NCI-H2196 treated with DMSO at 0.1 percent for 48 hours (cell line): ENCODE results near the gene RFX7.
"Not testable (repeated sequence)": the region's sequence is repeated elsewhere in the genome, so short reads cannot be mapped to it uniquely, and the experiment has no call there.

Experiments used
- DNase-seq: peaks from one replicate; lab custom pipeline; 2025; ENCODE audit not compliant: unreplicated experiment; lab: John Stamatoyannopoulos, UW

Gene RFX7

DNA sequence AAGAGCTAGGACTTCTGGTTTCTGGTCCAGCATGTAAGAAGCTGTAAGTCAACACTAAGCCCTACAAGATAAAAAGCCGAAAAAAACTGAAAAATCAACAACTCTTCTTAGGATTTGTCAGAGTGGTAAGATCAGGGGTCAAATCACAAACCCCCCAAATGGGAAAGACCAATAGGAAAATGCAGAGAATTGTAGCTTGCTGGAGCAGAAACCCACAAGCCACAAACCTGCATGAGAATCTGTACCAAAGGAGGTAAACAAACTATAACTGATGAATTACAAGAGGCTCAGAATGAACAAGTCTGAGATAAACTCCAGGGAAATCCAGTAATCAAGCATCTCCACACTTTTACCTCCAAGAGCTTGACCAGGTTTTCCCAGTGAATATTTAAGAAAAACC, 36.0 kb downstream of the RFX7 start:
- DNase-seq = no peak

DNA sequence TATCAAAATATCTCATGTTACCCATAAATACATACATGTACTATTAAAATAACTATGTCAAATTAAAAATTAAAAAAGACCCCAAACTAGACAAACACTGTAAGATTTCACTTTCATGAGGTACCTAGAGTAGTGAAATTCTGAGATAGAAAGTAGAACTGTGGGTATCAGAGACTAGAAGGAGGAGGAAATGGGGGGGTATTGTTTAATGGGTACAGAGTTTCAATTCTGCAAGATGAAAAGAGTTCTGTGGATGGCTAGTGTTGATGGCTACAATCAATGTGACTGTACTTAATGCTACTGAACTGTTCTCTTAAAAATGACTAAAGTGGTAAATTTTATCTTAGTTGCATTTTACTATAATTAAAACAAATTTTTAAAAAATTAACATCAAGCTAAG, 36.6 kb downstream of the RFX7 start:
- no peak for DNase-seq

DNA sequence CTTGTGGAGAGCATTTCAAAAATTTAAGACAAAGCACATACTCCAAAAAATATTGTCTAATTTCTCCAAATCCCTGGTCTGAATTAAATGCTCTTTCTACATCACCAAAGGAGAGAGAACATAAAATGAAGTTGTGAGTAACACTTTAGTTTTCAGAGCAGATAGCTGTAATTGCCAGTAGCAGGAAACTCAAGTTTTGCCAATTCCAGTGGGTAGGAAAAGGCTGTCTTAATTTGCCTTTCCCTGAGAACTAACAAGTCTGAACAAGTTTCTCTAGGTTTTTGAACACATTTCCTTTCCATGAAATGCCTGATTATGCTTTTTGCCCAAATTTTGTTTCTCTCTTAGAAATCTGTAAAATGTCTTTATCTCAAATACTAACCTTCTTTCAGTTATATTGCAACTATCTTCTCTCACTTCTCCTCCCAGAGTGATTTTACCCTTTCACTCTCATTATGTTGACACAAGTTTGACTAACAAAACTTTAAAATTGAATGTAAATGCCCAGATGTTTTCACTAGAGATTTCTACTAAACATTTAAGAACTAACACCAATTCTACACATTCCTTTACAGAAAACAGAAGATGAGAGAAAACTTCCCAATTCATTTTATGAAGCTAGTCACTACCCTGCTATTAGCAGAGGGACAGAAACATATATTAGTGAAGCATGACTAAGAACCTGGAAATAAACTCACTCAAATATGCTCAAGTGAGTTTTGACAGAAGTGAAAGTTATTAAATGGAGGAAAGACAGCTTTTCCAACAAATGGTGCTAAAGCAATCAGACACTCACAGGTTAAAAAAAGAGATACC, 38.4 kb downstream of the RFX7 start:
- DNase-seq = no peak

DNA sequence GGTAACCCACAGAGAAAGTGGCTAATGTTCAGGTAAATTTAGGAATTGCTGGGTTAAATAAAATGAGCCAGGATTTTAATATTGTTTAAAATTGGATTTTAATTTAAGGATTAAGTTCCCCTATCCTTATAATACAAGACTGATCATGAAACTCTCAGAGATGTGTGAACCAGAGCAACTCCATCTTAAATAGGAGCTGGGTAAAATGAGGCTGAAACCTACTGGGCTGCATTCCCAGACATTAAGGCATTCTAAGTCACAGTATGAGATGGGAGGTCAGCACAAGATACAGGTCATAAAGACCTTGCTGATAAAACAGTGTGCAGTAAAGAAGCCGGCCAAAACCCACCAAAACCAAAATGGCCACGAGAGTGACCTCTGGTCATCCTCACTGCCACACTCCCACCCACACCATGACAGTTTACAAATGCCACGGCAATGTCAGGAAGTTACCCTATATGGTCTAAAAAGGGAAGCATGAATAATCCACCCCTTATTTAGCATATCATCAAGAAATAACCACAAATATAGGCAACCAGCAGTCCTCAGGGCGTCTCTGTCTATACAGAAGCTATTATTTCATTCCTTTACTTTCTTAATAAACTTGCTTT, 40.3 kb downstream of the RFX7 start:
- DNase-seq = not testable (repeated sequence)

DNA sequence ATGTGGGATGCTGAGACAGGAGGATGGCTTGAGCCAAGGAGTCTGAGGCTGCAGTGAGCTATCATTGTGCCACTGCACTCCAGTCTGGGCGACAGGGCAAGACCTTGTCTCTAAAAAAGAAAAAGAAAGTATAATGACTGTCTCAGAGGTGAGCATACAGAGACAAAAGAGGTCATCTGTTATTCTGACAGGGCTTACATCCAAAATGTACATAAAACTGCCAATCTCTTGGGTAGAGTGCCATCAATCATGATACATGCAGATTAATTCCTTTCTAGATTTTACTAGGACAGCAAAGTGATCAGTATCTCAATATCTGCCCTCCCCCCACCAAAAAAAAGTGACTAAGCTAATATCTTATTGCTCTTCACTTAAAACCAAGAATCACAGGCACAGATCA, 41.0 kb downstream of the RFX7 start:
- no peak for DNase-seq

DNA sequence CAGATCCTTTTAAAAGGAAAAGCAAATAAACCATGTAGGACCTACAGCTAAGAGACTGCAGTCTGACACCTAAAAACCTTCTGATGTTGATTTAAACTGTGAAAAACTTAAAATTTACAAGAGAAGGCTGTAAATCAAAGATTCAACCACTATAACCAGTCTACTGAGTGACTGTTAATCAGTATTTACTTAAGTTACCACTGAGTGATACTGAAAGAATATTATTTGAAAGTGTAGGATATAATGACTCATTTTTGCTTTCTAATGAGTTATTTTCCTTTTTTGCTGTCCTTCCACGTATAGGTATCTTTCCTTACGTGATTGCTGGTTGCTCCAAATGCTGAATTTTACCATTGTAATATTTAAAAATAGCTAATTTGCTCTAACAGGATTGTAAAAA, 44.6 kb downstream of the RFX7 start:
- no peak for DNase-seq

DNA sequence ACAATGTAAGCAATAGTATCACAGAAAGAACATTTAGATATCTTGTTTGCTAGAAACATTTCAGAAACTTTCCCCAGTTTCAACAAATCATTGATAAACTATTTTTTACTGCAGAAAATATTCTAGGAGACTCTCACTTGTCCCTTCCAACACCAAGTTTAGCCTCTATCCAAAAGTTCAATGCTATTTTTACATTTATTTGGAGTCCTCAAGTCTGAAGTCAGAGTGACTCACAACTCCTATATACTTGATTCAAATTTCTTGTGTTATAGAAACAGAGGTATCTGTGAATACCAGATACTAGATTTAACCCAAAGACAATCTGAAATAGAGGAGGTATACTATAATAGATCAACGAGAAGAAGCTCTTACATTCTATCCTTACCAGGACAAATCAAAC, 49.6 kb downstream of the RFX7 start:
- no peak for DNase-seq

DNA sequence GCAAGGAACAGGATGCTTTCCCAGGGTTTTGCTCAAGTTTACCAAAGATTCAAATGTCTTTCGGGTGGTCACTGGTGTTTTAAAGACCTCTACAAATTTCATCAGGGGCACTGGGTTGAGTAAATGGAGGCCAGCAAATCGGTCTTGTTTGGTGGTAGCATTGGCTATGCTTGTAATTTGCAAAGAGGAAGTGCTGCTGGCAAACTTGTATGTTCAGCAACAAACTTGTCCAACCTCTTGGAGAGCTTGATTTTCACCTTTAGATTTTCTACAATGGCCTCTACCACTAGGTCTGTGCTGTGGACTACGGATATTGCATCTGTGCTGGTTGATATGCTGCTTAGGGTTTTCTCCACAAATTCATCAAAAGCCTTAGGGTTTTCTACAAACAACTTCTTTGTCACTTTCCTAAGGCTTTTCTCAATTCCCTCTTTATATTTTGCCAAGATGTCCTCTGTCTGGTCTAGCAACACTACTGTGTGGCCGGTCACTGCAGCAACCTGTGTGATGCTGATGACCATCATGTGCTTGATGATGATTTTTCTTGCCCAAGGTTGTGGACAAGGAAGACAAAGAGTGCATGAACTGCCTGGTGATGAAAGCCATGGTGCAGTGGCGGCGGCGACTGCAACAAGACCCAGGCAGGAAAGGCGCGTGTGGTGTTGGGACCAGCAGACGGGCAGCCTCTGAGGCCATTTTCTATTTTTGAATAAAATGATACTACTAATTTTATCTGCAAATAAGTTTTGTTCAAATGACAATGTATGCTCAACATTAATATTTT, 50.8 kb downstream of the RFX7 start:
- no peak for DNase-seq

DNA sequence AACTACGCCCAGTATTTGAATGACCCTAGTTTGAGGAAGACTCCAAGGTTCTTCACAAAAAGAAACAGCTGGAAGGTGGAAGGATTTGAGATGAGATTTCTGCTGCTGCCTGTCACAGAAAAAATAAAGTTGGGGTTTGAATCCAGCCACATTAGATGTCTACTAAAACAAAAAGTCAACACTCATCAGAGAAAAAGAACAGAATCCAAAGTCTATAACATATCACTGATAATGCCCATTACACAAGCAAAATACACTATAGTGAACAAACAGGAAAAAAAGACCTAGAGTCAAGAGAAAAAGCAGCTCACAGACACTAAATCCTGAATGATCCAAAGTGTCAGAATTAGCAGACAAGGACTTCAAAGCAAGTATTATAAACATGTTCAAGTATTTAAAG, 56.0 kb downstream of the RFX7 start:
- no peak for DNase-seq

DNA sequence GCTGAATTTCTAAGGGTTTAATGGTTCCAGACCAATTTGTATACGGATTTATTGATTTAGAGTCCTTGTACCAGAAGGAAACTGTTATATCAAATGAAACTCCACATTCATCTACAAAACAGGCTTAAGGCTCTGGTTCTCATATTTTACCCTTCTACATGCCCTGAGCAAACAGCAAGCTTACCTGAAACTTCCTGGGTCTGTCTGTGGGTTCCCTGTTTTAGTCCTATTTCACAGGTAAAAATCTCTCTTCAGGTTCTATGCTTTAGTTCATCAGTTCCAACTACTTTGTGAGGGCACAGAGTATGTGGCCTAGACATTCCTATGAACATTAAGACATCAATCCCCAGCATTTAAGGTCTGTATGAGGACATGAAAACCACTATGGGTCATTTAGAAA, 57.7 kb downstream of the RFX7 start:
- DNase-seq = no peak

DNA sequence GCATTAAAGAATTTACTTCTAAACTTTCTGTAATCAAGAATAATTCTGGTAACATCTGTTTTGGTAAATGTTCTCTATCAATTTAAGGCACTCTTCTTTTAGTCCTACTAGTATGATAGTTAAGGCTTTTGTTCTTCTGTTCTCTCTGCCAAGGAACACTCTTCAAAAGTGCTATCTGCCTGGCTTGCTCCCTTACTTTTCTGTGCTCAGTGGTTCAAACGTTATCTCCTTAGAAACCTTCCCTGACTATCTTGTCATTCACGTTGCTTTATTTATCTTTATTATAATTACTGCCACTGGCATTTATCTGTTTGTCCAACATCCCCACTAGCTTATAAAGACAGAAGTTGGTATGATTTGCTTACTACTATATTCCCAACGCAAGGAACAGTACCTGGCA, 59.2 kb downstream of the RFX7 start:
- no peak for DNase-seq

DNA sequence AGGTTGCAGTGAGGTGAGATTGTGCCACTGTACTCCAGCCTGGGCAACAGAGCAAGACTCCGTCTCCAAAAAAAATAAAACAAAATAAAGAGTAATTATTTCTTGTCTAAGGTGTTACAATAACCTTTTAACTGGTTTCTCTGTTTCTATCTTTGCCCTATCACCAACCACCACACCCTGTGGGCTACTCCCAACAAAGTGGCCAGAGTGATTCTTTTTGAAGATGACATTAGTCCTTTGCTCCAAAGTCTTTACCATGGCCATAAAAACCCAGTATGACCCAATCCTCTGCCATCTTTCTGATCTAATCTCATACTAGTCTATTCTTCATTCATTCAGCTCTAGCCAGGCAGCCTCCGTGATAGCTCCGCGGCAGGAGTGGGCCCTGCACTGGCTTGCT, 62.8 kb downstream of the RFX7 start:
- DNase-seq = no peak

DNA sequence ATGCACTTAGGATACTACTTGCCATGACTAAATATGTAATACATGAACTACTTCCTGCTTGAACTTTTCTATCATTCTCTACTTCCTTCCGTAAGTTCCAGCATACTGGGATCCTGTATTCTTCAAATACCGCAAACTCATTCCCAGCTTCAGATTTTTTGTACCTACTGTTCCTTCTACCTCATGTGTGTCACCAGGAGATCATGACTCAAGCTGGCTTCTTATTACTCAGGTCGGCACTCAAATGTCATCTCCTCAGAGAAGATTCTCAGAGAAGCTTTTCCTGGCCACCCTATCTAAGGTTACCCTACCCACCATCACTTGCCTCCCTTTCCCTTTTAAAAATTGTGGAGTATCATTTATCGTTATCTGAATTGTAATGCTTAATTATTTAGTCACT, 66.7 kb downstream of the RFX7 start:
- DNase-seq = no peak

DNA sequence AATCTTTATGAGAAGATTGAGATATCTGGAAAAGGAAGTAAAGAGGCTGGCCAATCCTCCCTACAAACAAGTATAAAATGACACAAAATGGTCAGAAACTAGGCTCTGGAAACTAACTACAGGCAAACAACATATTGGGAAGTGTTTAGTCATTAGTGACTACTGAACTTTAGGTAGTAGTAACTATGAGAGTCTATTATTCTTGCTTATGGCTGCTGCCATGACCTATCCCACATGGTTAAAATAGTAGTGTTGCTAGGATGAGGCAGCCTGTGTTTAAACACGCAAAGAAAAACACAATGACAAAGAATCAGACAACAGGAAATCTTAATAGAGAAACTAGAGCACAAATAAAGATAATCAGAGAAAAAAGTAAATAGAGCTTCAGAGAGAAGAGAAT, 67.9 kb downstream of the RFX7 start:
- DNase-seq = no peak

DNA sequence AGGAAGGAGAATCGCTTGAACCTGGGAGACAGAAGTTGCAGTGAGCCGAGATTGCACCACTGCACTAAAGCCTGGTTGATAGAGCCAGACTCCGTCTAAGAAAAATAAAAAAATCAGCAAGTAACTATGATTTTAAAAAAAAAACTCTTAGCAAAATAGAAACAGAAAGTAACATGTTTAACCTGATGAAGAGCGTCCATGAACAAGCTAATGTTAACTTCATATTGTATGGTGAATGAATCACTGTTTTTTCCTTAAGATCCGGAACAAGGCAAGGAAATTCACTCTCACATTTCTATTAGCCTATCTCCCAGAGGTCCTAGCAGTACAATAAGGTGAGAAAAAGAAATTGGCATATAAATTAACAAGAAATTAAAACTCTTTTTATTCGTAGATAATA, 69.0 kb downstream of the RFX7 start:
- no peak for DNase-seq

DNA sequence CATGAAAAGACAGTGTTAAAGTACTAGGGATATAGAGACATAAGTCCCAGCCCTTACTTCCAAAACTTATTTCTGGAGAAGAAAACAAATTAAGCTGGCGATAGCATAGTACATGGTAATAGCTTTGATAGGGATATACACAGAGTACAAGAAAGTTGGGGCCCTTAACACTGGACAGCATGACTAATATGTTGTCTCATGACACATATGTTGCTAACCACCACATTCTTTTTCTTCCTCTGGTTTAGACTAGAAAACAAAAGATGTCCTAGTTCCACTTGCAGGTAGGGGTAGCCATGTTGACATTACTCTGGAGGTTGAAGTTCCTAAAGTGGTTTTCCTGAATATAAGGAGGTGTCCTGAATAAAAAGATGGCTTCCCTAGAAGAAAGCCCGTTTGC, 75.3 kb downstream of the RFX7 start:
- DNase-seq = no peak

DNA sequence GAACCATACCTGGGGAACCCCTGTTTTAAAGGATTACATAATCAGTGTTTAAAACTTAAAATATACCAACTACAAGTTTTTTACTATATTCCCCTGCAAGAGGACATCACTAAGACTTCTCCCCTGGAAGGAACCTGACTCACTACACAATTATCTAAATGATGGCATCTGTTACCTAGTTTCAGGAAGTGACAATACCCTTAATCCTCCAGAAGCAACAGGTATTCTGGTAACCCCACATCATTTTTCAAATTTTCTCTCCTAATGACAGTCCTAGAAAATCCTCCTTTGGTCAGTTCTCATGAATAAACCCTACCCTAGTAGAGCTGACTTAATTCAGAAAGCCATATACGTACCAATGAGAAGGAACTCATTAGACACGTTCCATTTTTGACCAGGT, 78.4 kb downstream of the RFX7 start:
- no peak for DNase-seq

DNA sequence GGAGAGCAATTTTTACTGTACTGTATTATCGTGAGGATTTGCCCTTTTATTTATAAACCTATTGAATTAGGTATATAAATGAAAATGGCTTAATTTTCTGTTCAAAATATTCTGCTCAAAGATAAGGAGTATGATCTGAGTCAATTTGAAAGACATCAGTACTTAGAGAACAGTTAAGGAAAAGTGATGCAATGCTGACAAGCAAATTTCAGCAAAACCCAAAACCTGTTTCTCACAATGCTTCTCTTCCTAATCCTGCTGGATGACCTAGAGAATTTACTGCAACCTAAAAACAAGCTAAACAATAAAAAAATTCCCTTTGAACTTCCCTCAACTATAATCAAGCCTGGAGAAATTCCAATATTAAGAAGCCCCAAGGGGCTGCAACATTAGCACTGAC, 82.7 kb downstream of the RFX7 start:
- no peak for DNase-seq

DNA sequence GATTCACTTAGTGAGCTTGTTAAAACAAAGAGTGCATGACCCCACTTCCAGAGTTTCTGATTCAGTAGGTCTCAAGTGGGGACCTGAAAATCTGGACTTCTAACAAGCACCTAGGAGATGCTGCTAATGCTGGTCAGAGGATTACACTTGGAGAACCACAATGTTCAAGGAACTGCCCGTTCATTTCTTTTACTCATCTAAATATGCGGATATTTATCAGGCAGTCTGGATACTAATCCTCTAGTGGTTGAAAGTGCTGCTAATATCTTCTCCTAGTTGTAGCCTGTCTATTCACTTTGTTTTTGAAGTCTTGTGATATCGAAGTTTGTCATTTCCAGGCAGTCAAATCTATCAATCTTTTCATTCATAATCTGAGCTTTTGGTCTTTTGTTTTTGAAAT, 86.8 kb downstream of the RFX7 start:
- no peak for DNase-seq

DNA sequence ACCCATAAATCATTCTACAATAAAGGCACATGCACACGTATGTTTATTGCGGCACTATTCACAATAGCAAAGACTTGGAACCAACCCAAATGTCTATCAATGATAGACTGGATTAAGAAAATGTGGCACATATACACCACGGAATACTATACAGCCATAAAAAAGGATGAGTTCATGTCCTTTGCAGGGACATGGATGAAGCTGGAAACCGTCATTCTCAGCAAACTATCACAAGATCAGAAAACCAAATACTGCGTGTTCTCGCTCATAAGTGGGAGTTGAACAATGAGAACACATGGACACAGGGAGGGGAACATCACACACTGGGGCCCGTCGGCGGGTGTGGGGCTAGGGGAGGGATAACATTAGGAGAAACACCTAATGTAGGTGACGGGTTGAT, 88.4 kb downstream of the RFX7 start:
- DNase-seq = not testable (repeated sequence)

DNA sequence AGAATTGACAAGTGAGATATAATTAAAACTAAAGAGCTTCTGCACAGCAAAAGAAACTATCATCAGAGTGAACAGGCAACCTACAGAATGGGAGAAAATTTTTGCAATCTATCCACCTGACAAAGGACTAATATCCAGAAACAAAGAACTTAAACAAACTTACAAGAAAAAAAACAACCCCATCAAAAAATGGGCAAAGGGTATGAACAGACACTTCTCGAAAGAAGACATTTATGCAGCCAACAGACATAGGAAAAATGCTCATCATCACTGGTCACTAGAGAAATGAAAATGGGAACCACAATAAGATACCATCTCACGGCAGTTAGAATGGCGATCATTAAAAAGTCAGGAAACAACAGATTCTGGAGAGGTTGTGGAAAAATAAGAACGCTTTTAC, 88.9 kb downstream of the RFX7 start:
- DNase-seq = not testable (repeated sequence)

DNA sequence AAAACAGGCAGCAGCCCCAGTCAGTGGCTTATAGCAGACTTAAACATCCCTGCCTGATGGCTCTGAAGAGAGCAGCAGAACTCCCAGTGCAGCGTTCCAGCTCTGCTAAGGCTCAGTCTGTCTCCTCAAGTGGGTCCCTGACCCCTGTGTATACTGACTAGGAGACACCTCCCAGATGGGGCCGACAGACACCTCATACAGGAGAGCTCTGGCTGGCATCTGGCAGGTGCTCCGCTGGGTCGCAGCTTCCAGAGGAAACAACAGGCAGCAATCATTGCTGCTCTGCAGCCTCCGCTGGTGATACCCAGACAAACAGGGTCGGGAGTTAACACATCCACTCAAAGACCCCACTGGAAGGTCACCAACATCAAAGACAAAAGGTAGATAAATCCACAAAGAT, 93.5 kb downstream of the RFX7 start:
- no peak for DNase-seq
